Measurements from ENCODE around the gene TP53BP2. TPM values are rescaled to one million over a fixed set of nuclear protein-coding genes. Genes with fewer than 3 reads are reported as not detected.
"Not testable (repeated sequence)": the region's sequence is repeated elsewhere in the genome, so short reads cannot be mapped to it uniquely, and the experiment has no call there.

Gene TP53BP2
- polyA plus RNA-seq, 3 donors, result 6.4 to 13.9 (median 12.0) TPM

DNA sequence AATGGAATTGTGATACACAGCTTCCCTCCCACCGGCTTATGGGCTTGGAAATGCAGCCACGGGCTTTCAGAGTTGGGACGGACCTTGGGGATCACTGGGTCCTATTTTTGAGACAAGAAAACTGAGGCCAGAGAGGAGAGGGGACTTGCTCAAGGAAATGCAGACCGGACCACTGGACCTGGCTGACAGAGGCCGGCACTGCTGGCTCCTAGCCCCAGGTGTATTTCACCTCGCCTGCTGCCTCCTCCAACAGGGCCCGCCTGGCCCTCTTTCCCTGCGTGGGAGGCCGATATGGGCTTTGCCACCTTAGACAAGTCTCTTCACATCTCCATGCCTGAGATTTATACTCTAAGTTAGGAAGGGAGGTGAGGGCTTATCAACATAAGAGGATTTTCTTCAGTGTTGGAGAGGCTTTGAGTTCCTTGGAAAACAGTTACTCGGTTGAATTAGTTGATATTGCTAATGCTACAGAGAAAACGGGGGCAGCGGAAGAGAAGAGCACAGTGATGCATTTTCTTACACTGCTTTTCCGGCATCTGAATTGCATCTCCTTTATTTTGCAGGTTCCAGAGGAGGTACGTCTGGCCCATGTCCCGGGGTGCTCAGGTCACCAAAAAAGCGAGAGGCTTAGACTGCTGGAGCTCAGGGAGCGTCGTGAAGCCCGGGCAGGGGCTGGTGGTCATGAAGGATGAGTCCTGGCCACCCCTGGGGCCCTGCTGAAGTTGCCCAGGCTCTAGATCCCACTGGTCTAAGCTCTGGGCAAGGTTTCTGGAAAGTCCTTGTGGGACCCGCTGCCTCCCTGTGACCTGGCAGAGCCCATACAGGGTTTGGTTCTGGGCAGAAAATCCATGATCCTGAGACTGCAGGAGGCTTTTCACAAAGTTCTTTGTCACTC lies 88.7 kb downstream of the TP53BP2 start:
- 90 to 91% (median 91%) methylated on average over 20 of the region's 20 CpGs for WGBS, 3 donors

GRCh38 chr1:223755992-223756775 lies 89.6 kb downstream of the TP53BP2 start:
- no peak overlapping the region for H3K27ac ChIP-seq (ENCODE audit: low read depth, low read length)
- 80 to 87% (median 85%) methylated on average over 13 of the region's 13 CpGs for WGBS, 3 donors

More for the DNA sequence above, 88.7 kb downstream of the TP53BP2 start:
- no peak overlapping the region for H3K27ac ChIP-seq (ENCODE audit: low read depth, low read length)

- no peak overlapping the region for H3K27ac ChIP-seq (ENCODE audit: low read depth, low read length)
- WGBS, 3 donors, result 85 to 94% (median 87%) methylated on average over 9 of the region's 9 CpGs
Observed at GRCh38 chr1:223755432-223755792, 90.3 kb downstream of the TP53BP2 start.

GRCh38 chr1:223754681-223755431 lies 90.9 kb downstream of the TP53BP2 start:
- no peak overlapping the region for H3K27ac ChIP-seq (ENCODE audit: low read depth, low read length)
- 87 to 95% (median 91%) methylated on average over 17 of the region's 17 CpGs for WGBS, 3 donors

DNA sequence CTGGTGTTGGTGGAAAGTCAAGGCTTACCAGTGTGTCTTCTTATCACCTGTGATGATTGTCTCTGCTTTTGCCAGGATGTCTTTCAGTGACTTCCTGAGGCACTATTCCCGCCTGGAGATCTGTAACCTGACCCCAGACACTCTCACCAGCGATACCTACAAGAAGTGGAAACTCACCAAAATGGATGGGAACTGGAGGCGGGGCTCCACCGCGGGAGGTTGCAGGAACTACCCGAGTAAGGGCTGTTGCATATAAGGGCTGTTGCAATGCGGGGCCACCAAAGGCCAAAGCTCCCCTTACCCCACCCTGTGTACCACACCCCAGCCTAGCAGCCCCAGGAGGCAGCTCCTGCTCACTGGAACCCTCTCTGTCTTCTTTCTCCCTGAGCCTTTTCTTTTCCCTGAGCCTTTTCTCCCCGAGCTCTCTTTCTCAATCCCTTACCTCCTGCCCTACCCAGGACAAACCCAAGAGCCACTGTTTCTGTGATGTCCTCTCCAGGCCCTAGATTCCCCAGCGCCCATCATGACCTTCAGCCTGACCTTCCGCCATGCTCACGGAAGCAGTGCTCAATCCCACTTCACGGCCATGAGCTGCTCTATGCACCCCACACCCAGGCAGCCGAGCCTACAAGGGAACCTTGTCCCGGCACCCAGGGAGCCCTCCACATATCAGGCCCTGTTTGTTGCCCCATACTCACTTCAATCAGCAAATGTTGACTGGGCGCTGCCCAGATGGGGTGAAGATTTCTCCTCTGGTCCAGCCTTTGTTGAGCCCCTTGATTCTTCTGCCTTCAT lies 92.8 kb downstream of the TP53BP2 start:
- no peak overlapping the region for H3K27ac ChIP-seq (ENCODE audit: low read depth, low read length)
- 66 to 88% (median 82%) methylated on average over 15 of the region's 15 CpGs for WGBS, 3 donors

DNA sequence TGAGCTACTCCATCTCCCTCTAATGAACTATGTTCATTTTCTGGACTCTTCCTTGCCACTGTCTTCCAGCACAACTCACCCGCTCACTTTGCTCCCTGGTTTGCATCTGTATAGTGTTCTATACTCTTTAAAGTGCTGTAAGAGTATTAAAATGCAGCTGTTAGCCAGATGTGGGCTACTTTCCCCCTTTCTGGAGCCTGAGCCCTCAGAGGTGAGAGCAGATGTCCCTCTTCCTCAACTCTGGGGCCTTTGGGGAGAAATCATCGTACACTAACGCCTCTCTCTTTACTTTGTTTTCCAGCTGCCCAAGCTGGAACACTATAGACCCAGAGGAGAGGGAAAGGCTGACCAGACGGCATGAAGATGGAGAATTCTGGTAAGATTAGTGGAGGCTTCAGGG lies 94.1 kb downstream of the TP53BP2 start:
- H3K27ac ChIP-seq (ENCODE audit: low read depth, low read length), result no peak overlapping the region
- 82 to 96% (median 89%) methylated on average over 4 of the region's 4 CpGs for WGBS, 3 donors

- WGBS, 3 donors, result 84 to 95% (median 93%) methylated on average over 13 of the region's 13 CpGs
- H3K27ac ChIP-seq (ENCODE audit: low read depth, low read length), result no peak overlapping the region
Observed at GRCh38 chr1:223750730-223751570, 94.8 kb downstream of the TP53BP2 start.

- WGBS, 3 donors, result 6 to 13% (median 8%) methylated on average over 51 to 61 of the region's 61 CpGs
- no peak overlapping the region for H3K27ac ChIP-seq (ENCODE audit: low read depth, low read length)
Observed at GRCh38 chr1:223748773-223749733, 96.7 kb downstream of the TP53BP2 start.

DNA sequence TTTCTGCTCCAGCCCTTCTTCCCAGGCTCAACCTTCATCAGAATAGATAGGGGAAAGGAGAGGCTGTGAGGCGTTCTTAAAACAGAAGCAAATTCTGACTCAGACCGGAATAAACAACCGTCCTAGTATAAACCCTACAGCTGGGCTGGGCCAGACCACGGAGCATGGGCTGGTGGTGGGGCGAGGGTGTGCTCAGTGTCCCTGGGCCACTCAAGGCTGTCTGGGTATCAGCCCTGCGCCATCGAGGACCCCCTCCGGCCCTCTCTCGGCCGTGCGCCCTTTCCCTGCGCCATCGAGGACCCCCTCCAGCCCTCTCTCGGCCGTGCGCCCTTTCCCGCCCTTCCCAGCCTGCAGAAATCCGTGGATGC lies 97.4 kb downstream of the TP53BP2 start:
- WGBS, 3 donors, result 35 to 57% (median 44%) methylated on average over 18 of the region's 18 CpGs
- no peak overlapping the region for H3K27ac ChIP-seq (ENCODE audit: low read depth, low read length)

DNA sequence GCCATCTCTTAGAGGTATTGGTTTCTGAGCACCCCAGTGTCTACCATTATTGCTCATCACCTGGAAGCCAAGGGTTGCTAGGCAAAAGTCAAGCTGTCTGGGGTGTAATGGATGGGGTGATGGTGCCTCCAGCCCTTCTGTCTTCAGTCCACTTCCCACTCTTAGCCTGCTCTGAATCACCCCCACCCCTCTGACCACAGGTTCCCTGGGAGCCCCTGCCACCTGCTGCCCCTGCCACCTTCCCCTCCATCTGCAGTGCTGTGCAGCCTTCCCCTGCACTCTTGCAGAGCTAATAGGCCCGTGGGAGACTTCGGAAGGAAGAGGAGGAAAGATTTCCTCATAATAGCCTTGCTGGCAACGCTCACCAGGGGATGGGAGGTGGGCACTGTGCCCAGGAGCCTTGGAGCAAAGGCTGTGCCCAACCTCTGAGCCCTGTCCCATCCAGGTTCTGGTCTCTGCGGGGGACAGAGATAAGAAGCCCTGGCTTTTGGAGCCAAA lies 97.9 kb downstream of the TP53BP2 start:
- no peak overlapping the region for H3K27ac ChIP-seq (ENCODE audit: low read depth, low read length)
- WGBS, 3 donors, result 14 to 35% (median 15%) methylated on average over 4 of the region's 4 CpGs

- 82 to 88% (median 84%) methylated on average over 4 of the region's 4 CpGs for WGBS, 3 donors
- H3K27ac ChIP-seq (ENCODE audit: low read depth, low read length), result no peak overlapping the region
Observed at GRCh38 chr1:223745731-223746130, 100.0 kb downstream of the TP53BP2 start.

- no peak overlapping the region for H3K27ac ChIP-seq (ENCODE audit: low read depth, low read length)
- 59 to 72% (median 61%) methylated on average over 9 of the region's 9 CpGs for WGBS, 3 donors
Observed at GRCh38 chr1:223742856-223743517, 102.8 kb downstream of the TP53BP2 start.

DNA sequence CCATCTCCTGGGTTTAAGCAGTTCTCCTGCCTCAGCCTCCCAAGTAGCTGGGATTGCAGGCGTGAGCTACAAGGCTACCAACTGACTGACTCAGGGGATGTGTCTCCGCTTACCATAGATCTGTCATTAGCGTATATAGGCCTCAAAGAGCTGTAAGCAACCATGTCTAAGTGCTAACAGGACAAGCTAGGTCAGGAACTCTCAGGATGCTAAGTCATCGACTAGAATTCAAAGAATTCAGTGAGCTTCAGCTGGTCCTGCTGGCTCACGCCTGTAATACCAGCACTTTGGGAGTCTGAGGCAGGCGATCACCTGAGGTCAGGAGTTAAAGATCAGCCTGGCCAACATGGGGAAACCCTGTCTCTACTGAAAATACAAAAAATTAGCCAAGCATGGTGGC lies 103.9 kb downstream of the TP53BP2 start:
- no peak overlapping the region for H3K27ac ChIP-seq (ENCODE audit: low read depth, low read length)
- 89 to 97% (median 91%) methylated on average over 6 of the region's 6 CpGs for WGBS, 3 donors

DNA sequence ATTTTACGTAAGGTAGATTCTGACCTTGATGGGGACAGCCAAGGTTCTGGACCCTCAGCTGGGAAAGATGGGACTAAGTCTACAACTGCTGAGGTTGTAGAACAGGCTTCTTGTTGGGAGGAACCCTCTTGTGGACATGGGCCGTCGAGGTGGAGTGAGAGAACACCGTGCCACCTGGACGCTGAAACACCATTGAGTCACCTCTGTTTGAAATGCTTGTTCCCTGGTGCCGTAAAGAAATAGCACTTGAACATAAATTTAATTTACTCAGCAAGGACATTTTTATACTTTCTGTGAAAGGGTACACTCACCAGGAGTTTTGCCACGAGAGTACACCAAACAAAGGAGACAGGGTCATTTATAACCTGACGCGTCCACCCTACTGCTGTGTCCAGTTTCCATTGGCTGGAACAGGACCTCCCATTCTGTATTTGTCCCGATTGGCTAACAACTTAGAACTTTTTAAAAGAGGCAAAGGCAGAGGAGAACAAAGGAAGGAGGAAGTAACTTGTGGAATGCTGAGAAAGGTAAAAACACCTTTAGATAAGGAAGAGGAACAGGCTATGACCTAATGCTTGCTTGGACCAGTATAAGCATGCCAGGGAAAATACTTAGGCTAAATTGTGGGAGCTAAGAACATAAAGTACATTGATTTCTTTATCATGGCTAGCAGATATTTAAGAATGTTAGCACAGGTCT lies 105.6 kb downstream of the TP53BP2 start:
- 74 to 80% (median 77%) methylated on average over 10 of the region's 10 CpGs for WGBS, 3 donors
- not testable (repeated sequence) for H3K27ac ChIP-seq (ENCODE audit: low read depth, low read length)
